ENCODE measurements around the gene PFN1. TPM values are rescaled to one million over a fixed set of nuclear protein-coding genes. Genes with fewer than 3 reads are reported as not detected.

PFN1 gene
- total RNA-seq = 100 to 1,000 TPM; 880 to 935 TPM
- 762 TPM for polyA plus RNA-seq (2013, experiment 1 of 2)
- 742 TPM for polyA plus RNA-seq (2013, experiment 2 of 2)
- long read RNA-seq, experiment 1, transcript PFN1-201 (3 exons, 1,291 nt) = major isoform, 888 of 996 reads
- long read RNA-seq, experiment 1, transcript PFN1-203 (2 exons, 1,173 nt) = minor isoform, 27 of 996 reads
- long read RNA-seq, experiment 1, partial matches to known transcripts = 17 of 996 reads
- long read RNA-seq, experiment 1, other reads (novel, unspliced or antisense) = 64 of 996 reads
- long read RNA-seq, experiment 2, transcript PFN1-201 (3 exons, 1,291 nt) = major isoform, 1,360 of 1,392 reads
- long read RNA-seq, experiment 2, transcript PFN1-203 (2 exons, 1,173 nt) = minor isoform, 10 of 1,392 reads
- long read RNA-seq, experiment 2, partial matches to known transcripts = 4 of 1,392 reads
- long read RNA-seq, experiment 2, other reads (novel, unspliced or antisense) = 18 of 1,392 reads
- long read RNA-seq, experiment 3, transcript PFN1-201 (3 exons, 1,291 nt) = major isoform, 495 of 502 reads
- long read RNA-seq, experiment 3, partial matches to known transcripts = 2 of 502 reads
- long read RNA-seq, experiment 3, other reads (novel, unspliced or antisense) = 5 of 502 reads
- long read RNA-seq, experiment 4, transcript PFN1-203 (2 exons, 1,173 nt) = minor isoform, 44 of 98 reads
- long read RNA-seq, experiment 4, transcript PFN1-201 (3 exons, 1,291 nt) = major isoform, 53 of 98 reads
- long read RNA-seq, experiment 4, partial matches to known transcripts = 0 of 98 reads
- long read RNA-seq, experiment 4, other reads (novel, unspliced or antisense) = 1 of 98 reads

GRCh38 chr17:4948166-4948930 lies at the start of gene PFN1:
PFN1 (minus strand) TSS chr17:4948530; CDS start chr17:4948394, 136 bp downstream.
- Mint-ChIP-seq H3K9me3 (no peaks in the 10 kb centered on the region), H3K36me3 (ENCODE audit: low read depth) (peaks cover 31% of the 10 kb centered on the region), H3K27me3 (ENCODE audit: insufficient read depth) (no peaks in the 10 kb centered on the region), H3K4me1 (peaks cover 37% of the 10 kb centered on the region), H3K4me3 (peak within 1 kb of the TSS; percentile 93), H3K27ac (peak within 1 kb of the TSS; percentile 98)
- peaks cover 31% of the 10 kb centered on the region for H3K36me3 ChIP-seq (ENCODE audit: control insufficient read depth, insufficient read depth, low read length)
- TF ChIP-seq CTCF (conservative IDR thresholded peaks at IDR 0.05) = no peak
- no peaks in the 10 kb centered on the region for H3K9me3 ChIP-seq (ENCODE audit: control insufficient read depth, low read length)
- H3K4me1 ChIP-seq (ENCODE audit: control insufficient read depth, insufficient read depth, low read length) = peaks cover 19% of the 10 kb centered on the region
- WGBS, 2 experiments (ENCODE audit: insufficient coverage in 1 of 2, insufficient read length in 1 of 2) = 0% methylated on average over 5 to 55 of the region's 59 CpGs
- no peaks in the 10 kb centered on the region for H3K27me3 ChIP-seq (ENCODE audit: control insufficient read depth, insufficient read depth, low read length, poor library complexity, severe bottlenecking)
- peak within 1 kb of the TSS; percentile 85 for H3K9ac ChIP-seq (ENCODE audit: extremely low read depth, low read length, poor library complexity, severe bottlenecking)
- peak; percentile 96 for DNase-seq
- peak within 1 kb of the TSS; percentile 91 for H3K4me3 ChIP-seq (ENCODE audit: low read length)
- peak within 1 kb of the TSS; percentile 96 for H3K27ac ChIP-seq (ENCODE audit: low read depth, low read length)

- Histone ChIP-seq H3K27ac (ENCODE audit: low read depth, low read length) (peak within 1 kb of the TSS; percentile 74), H3K9ac (ENCODE audit: extremely low read depth, low read length, poor library complexity, severe bottlenecking) (peak within 1 kb of the TSS; percentile 83), H3K9me3 (ENCODE audit: control insufficient read depth, low read length) (no peaks in the 10 kb centered on the region), H3K27me3 (ENCODE audit: control insufficient read depth, insufficient read depth, low read length, poor library complexity, severe bottlenecking) (peaks cover 8% of the 10 kb centered on the region), H3K4me3 (ENCODE audit: low read length) (peak within 1 kb of the TSS; percentile 97), H3K36me3 (ENCODE audit: control insufficient read depth, insufficient read depth, low read length) (peaks cover 29% of the 10 kb centered on the region), H3K4me1 (ENCODE audit: control insufficient read depth, insufficient read depth, low read length) (peaks cover 12% of the 10 kb centered on the region)
- H3K9me3 Mint-ChIP-seq = no peaks in the 10 kb centered on the region
- peaks cover 10% of the 10 kb centered on the region for H3K4me1 Mint-ChIP-seq
- peaks cover 22% of the 10 kb centered on the region for H3K36me3 Mint-ChIP-seq (ENCODE audit: low read depth)
- TF ChIP-seq CTCF (conservative IDR thresholded peaks at IDR 0.05) = peak; percentile 17
- 0% methylated on average over 19 to 93 of the region's 93 CpGs for WGBS, 2 experiments (ENCODE audit: insufficient coverage in 1 of 2, insufficient read length in 1 of 2)
- H3K27me3 Mint-ChIP-seq (ENCODE audit: insufficient read depth) = peaks cover 29% of the 10 kb centered on the region
- peak; percentile 99 for DNase-seq
- peak within 1 kb of the TSS; percentile 84 for H3K4me3 Mint-ChIP-seq
- peak within 1 kb of the TSS; percentile 64 for H3K27ac Mint-ChIP-seq
Measured at GRCh38 chr17:4997302-4998026, 49.1 kb upstream of the PFN1 start, which contains the start of the genes INCA1 and KIF1C. INCA1 (minus strand) TSS chr17:4997522; CDS start chr17:4994437, 3,085 bp downstream. KIF1C (plus strand) TSS chr17:4997950; CDS start chr17:5000247, 2,297 bp downstream.
